ENCODE measurements around the gene LRBA. TPM values are rescaled to one million over a fixed set of nuclear protein-coding genes. Genes with fewer than 3 reads are reported as not detected.
A peak's percentile ranks its signal among the peaks of the same experiment; 100 is the strongest.
"Not testable (repeated sequence)": the region's sequence is repeated elsewhere in the genome, so short reads cannot be mapped to it uniquely, and the experiment has no call there.

Gene LRBA
- total RNA-seq, 1 experiment from 2014 or later, result 14.4 TPM

DNA sequence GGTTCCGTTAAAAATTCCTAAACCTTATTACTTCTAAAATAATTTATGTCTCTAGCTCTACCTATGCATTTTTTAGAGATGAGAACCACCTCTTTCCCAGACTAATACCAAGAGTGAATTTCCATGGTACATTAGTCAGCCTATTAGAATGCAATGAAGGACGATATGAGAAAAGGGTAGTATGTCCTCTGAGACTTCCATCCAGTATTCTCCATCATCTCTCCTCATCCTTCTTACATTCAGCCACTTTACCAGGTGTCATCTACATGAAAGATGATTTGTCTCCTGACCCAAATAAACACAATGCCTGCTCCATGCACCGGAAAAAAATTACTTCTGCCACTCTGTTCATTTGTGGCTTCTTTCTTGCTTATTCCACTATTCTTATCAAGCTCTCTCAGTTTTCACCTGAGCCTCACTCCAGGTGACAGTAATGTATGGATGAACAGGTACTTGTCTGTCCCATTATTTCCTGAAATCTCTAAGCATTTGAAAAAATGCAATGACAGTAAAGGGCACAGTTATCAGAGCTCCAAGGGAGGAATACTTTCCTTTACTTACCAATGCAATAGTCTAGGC lies 335.2 kb downstream of the LRBA start:
- peak in 1 of 2 experiments; percentile 11 for DNase-seq (ENCODE audit: low read depth in 1 of 2, low spot score in 2 of 2)
- Histone ChIP-seq H3K27ac (no peak overlapping the region; the same call in 1 of the 2 replicates), H3K36me3 (no peaks in the 10 kb centered on the region), H3K27me3 (replicated peaks) (no peaks in the 10 kb centered on the region), H3K4me1 (replicated peaks) (0 out of 2 replicates have a peak, but pooled peaks cover 4% of the 10 kb centered on the region), H3K4me3 (no peak overlapping the region), H3K9me3 (replicated peaks) (no peaks in the 10 kb centered on the region)

DNA sequence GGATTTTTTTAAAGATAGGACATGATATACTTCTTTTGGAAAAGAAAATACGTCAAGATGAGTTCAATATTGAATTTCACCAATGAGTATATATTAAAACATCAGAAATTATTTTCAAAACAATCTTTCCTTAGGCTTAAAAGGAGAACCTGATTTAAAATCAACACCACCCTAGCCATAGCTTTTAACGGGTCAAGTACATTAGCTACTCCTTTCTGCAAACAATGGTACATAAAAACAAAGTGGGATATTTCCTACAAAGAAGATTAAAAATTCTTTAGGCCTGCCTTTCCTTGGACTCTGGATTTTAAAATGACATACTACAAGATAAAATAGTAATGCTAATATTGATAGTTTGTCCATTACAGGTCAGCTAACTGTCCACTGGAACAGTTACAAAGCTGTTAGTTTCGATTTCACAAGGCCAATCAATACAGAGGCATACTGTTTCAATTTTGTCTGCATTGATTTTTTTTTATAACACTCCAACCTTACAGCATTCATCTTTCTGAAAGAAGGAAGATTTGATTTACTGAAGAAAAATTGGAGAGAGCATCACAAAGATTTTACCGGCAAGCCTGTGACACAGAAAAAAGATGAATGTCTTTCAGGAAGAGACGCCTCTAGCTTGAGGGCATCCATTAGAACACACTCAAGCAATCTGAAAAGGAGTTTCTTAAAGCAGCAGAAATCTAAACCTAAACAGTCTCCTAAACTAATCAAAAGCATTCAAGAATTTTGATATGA lies 335.9 kb downstream of the LRBA start:
- Histone ChIP-seq H3K27me3 (replicated peaks) (no peaks in the 10 kb centered on the region), H3K27ac (no peak overlapping the region; the same call in 1 of the 2 replicates), H3K36me3 (no peaks in the 10 kb centered on the region), H3K4me3 (peak overlapping the region; percentile 23), H3K9me3 (replicated peaks) (no peaks in the 10 kb centered on the region), H3K4me1 (replicated peaks) (no peaks in the 10 kb centered on the region)
- peak in 1 of 2 experiments; percentile 11 for DNase-seq (ENCODE audit: low read depth in 1 of 2, low spot score in 2 of 2)

DNA sequence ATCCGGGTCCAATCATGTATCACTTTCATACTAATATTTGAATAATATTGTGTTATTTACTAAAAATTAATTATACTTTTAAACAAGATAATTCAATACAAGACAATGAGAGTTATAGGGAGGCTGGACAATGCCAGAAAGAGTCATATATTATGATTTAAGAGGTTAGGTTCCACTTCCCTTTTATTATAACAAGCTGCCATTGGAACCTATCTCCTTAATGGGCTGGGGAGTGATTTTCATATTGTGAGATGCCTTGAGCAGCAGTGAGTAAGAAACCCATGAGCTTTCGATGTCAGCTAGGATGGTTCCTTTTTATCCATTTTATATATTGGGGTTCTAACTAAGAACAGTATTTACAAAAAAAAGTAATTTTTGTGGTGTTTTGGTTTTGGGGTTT lies 341.3 kb downstream of the LRBA start:
- H3K4me3 ChIP-seq, result no peak overlapping the region
- no peaks in the 10 kb centered on the region for H3K27me3 ChIP-seq (replicated peaks)
- DNase-seq (ENCODE audit: low read depth in 1 of 2, low spot score in 2 of 2), result no peak
- no peaks in the 10 kb centered on the region for H3K36me3 ChIP-seq
- no peaks in the 10 kb centered on the region for H3K9me3 ChIP-seq (replicated peaks)
- H3K4me1 ChIP-seq (replicated peaks), result no peaks in the 10 kb centered on the region
- no peak overlapping the region for H3K27ac ChIP-seq

DNA sequence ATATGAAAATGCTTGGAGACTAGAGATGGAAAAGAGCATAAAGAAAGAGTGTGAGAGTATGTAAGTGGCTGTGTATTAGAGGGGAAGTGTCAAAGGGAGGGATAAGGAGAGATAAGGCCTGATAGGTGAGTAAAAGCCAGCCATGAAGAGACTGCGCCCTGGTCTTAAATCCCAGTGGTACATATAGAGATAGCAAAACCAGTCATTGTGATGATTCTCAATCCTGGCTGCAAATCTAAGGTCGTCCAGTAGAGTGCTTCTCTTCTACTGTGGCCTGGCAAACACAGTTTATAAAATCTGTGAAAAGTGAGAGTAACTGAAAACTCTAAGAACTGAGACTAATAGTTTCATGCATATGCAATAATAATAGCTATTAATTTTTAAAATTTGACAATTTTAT lies 346.3 kb downstream of the LRBA start:
- H3K27me3 ChIP-seq (replicated peaks), result no peaks in the 10 kb centered on the region
- H3K36me3 ChIP-seq, result no peaks in the 10 kb centered on the region
- DNase-seq (ENCODE audit: low read depth in 1 of 2, low spot score in 2 of 2), result no peak
- no peaks in the 10 kb centered on the region for H3K4me1 ChIP-seq (replicated peaks)
- H3K27ac ChIP-seq, result no peak overlapping the region
- no peak overlapping the region for H3K4me3 ChIP-seq
- H3K9me3 ChIP-seq (replicated peaks), result no peaks in the 10 kb centered on the region

DNA sequence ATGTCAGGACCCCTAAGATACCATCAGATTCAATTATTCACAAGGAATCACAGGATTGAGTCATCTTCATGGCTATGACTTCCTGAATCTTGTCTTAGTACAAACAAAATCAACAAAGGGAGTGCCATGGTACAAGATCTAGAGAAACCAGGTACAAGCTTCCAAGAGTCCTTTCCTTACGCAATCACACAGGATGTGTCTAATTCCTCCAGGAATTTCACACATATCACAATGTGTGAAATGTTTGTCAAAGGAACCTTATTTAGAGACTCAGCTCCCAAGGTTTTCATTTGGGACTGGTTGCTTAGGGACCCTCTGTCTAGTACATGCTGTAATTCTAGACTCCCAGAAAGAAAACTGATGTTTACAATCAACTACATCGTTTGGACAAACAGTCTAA lies 350.1 kb downstream of the LRBA start:
- Histone ChIP-seq H3K4me3 (no peak overlapping the region), H3K36me3 (no peaks in the 10 kb centered on the region), H3K4me1 (replicated peaks) (no peaks in the 10 kb centered on the region), H3K27ac (no peak overlapping the region), H3K27me3 (replicated peaks) (no peaks in the 10 kb centered on the region), H3K9me3 (replicated peaks) (no peaks in the 10 kb centered on the region)
- DNase-seq (ENCODE audit: low read depth in 1 of 2, low spot score in 2 of 2), result no peak

DNA sequence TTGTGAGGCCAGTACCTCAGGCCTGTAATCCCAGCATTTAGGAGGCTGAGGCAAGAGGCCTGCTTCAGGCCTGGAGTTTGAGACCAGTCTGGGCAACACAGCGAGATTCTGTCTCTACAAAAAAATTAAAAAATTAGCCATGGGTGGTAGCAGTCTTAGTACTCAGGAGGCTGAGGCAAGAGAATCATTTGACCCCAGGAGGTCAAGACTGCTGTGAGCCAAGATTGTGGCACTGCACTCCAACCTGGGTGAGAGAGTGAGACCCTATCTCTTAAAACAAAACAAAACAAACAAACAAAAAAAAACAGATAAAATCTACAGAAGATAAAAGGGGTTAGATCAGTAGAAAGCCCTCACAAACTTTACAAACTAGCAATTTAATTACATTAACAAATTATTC lies 352.4 kb downstream of the LRBA start:
- Histone ChIP-seq H3K27me3 (replicated peaks) (no peaks in the 10 kb centered on the region), H3K9me3 (replicated peaks) (no peaks in the 10 kb centered on the region), H3K4me1 (replicated peaks) (no peaks in the 10 kb centered on the region), H3K36me3 (no peaks in the 10 kb centered on the region), H3K27ac (no peak overlapping the region), H3K4me3 (no peak overlapping the region)
- DNase-seq (ENCODE audit: low read depth in 1 of 2, low spot score in 2 of 2), result no peak

DNA sequence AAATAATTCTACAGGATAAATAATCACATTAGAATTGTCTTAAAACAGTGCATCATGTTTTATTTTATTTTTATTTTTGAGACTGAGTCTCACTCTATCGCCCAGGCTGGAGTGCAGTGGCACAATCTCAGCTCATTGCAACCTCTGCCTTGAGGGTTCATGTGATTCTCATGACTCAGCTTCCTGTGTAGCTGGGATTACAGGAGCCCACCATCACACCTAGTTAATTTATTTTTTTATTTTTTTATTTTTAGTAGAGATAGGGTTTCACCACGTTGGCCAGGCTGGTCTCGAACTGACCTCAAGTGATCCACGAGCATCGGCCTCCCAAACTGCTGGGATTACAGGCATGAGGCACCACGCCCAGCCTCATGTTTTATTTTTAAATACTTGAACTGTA lies 353.5 kb downstream of the LRBA start:
- H3K9me3 ChIP-seq (replicated peaks); H3K27me3 ChIP-seq (replicated peaks); DNase-seq (ENCODE audit: low read depth in 1 of 2, low spot score in 2 of 2); H3K36me3 ChIP-seq; H3K4me1 ChIP-seq (replicated peaks); H3K27ac ChIP-seq; H3K4me3 ChIP-seq: not testable (repeated sequence)

DNA sequence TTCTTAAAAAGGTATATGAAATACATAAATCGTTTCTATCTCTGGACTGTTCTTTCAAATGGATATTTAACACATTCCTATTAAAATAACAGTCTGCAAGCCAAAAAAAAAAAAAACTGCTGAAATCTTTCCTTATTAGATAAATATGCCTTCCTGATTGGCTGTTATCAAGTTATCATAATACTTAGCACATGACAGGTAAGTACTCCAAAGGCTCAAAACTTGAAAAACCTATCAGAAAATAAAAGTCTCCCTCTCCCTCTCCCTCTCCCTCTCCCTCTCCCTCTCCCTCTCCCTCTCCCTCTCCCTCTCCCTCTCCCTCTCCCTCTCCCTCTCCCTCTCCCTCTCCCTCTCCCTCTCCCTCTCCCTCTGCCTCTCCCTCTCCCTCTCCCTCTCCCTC lies 356.8 kb downstream of the LRBA start:
- not testable (repeated sequence) for H3K27me3 ChIP-seq (replicated peaks); DNase-seq (ENCODE audit: low read depth in 1 of 2, low spot score in 2 of 2); H3K27ac ChIP-seq; H3K4me3 ChIP-seq; H3K9me3 ChIP-seq (replicated peaks); H3K36me3 ChIP-seq; H3K4me1 ChIP-seq (replicated peaks)

DNA sequence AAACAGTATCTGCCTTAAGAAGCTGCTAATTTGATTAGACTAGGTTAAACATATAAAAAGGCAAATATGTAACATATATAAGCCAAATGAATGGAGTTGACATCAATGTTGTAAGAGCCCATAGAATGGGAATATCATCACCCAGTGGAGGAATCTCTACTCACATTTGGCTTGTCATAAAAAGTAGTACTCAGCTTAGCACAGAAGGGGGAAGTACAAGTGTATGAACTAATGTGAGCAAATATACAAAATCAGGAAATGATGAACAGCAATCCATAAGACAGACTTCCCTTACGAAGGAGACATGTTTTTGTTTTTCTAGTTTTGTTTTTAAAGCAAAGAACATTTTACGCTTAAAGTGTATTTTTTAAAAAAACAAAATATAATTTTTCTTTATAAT lies 358.2 kb downstream of the LRBA start:
- Histone ChIP-seq H3K27me3 (replicated peaks) (no peaks in the 10 kb centered on the region), H3K4me3 (no peak overlapping the region), H3K27ac (no peak overlapping the region), H3K9me3 (replicated peaks) (no peaks in the 10 kb centered on the region), H3K4me1 (replicated peaks) (no peaks in the 10 kb centered on the region), H3K36me3 (no peaks in the 10 kb centered on the region)
- DNase-seq (ENCODE audit: low read depth in 1 of 2, low spot score in 2 of 2), result no peak

DNA sequence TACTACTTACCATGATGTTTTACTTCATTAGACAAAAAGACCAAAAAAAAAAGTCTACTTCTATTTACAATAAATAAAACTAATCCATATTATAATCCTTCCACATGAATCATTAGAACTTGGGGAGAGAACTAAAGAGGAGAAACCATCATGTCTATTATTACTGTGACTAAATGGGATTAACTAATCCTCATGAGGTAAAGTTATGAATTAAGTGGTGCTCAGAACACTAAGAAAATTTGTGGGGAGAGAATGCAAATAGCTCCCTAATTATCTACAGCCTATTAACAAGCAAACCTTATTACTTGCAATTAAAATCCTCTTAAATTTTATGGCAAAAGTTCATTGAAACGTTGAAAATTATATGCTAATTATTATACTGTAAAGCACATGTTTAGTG lies 364.3 kb downstream of the LRBA start:
- DNase-seq (ENCODE audit: low read depth in 1 of 2, low spot score in 2 of 2), result no peak
- no peaks in the 10 kb centered on the region for H3K4me1 ChIP-seq (replicated peaks)
- H3K27ac ChIP-seq, result no peak overlapping the region
- H3K27me3 ChIP-seq (replicated peaks), result no peaks in the 10 kb centered on the region
- no peaks in the 10 kb centered on the region for H3K9me3 ChIP-seq (replicated peaks)
- no peak overlapping the region for H3K4me3 ChIP-seq
- no peaks in the 10 kb centered on the region for H3K36me3 ChIP-seq

DNA sequence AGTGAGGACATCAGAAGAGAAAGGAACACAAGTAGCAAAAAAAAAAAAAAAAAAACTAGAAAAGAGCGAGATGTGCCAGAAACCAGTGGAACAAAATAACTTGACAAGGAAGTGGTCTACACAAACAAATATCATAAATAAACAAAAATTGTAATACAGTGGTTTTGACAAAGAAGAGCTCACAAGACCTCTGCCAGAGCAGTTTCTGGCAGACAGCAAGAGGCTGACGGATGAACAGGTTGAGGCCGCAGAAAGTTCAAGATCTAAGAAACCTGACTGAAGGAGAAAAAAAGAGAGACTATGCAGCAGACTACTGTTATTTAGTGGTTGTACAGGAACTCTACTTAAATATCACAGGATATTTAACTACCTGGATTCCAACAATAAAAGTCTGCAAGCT lies 367.0 kb downstream of the LRBA start:
- Histone ChIP-seq H3K36me3 (no peaks in the 10 kb centered on the region), H3K4me1 (replicated peaks) (no peaks in the 10 kb centered on the region), H3K9me3 (replicated peaks) (no peaks in the 10 kb centered on the region), H3K27me3 (replicated peaks) (no peaks in the 10 kb centered on the region), H3K27ac (no peak overlapping the region), H3K4me3 (no peak overlapping the region)
- DNase-seq (ENCODE audit: low read depth in 1 of 2, low spot score in 2 of 2), result no peak

DNA sequence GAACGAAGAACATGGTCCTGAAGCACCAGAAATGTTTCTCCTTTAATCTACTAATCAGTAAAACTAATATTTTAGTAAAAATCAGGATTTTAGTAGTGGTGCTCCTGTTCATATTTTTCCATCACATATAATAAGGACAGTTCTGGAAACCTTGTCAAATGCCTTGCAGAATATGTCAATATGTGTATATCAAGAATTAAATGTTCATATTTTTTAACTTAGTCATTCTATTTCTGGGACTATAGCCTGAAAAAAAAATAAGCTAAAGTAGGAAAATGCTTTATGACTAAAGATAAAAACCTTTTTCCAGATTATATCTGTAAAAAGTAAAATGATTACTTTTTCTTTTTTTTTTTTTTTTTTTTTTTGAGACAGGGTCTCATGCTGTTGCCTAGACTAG lies 368.1 kb downstream of the LRBA start:
- no peaks in the 10 kb centered on the region for H3K9me3 ChIP-seq (replicated peaks)
- no peaks in the 10 kb centered on the region for H3K36me3 ChIP-seq
- H3K27me3 ChIP-seq (replicated peaks), result no peaks in the 10 kb centered on the region
- no peak overlapping the region for H3K27ac ChIP-seq
- no peaks in the 10 kb centered on the region for H3K4me1 ChIP-seq (replicated peaks)
- H3K4me3 ChIP-seq, result no peak overlapping the region
- no peak for DNase-seq (ENCODE audit: low read depth in 1 of 2, low spot score in 2 of 2)

DNA sequence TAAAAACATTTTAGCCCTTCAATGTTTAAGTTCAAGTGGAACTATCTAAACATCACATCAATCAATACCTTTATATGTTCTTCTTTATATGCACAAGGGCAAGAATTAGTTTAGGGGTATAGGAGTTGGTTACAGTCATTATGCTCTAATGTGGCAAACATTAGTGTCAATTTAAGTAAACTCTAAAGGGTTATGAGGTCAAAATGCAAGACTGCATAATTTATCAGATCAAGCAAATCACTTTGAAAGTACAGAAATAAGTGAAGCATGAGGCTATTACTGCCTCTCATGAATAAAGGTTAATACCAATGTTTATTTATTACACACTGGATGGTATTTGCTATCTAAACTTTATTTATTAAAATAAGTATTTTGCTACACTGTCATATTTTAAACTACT lies 373.5 kb downstream of the LRBA start:
- no peaks in the 10 kb centered on the region for H3K4me1 ChIP-seq (replicated peaks)
- H3K27me3 ChIP-seq (replicated peaks), result no peaks in the 10 kb centered on the region
- no peak overlapping the region for H3K27ac ChIP-seq
- H3K36me3 ChIP-seq, result no peaks in the 10 kb centered on the region
- DNase-seq (ENCODE audit: low read depth in 1 of 2, low spot score in 2 of 2), result no peak
- H3K9me3 ChIP-seq (replicated peaks), result no peaks in the 10 kb centered on the region
- no peak overlapping the region for H3K4me3 ChIP-seq

DNA sequence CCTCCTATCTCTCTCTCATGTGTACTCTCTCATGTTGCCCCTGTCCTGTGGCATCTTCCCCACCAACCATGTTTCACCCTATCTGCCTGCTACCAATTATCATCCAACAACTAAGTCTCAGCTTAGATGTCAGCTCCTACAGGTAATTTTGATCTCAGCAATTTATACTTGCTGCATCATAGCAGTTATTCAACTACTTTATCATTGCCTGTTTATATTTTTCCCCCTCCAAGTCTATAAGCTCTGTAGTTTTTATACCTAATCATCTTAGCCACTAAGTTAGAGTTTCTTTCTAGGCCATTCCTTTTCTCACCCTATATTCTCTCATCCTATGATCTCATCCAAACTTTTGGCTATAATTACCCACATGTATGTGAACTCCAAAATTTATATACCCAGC lies 382.4 kb downstream of the LRBA start:
- Histone ChIP-seq H3K4me1 (replicated peaks) (no peaks in the 10 kb centered on the region), H3K27ac (no peak overlapping the region), H3K27me3 (replicated peaks) (no peaks in the 10 kb centered on the region), H3K4me3 (no peak overlapping the region), H3K9me3 (replicated peaks) (no peaks in the 10 kb centered on the region; the same call in 1 of the 2 replicates), H3K36me3 (no peaks in the 10 kb centered on the region)
- no peak for DNase-seq (ENCODE audit: low read depth in 1 of 2, low spot score in 2 of 2)

DNA sequence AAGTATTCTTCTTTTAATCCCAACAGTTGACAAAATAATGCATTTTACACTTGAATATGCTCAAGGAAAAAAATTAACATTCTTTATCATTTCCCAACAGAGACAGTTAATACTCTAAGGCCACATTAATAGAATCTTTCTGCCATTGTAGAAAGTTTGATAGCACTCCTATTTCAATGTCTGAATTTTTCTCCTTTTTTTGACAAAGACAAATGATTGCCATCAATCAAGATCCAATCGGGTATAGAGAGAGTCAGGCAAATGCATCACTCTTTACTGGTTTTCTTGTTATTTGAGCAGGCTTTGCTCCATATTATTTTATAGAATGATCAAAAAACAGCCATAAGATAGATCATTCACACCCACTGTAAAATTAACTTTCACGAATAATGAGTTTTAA lies 387.0 kb downstream of the LRBA start:
- Histone ChIP-seq H3K4me1 (replicated peaks) (no peaks in the 10 kb centered on the region), H3K4me3 (no peak overlapping the region), H3K27me3 (replicated peaks) (no peaks in the 10 kb centered on the region), H3K36me3 (no peaks in the 10 kb centered on the region), H3K27ac (no peak overlapping the region), H3K9me3 (replicated peaks) (no peaks in the 10 kb centered on the region)
- no peak for DNase-seq (ENCODE audit: low read depth in 1 of 2, low spot score in 2 of 2)
